Nephron progenitor cell (in vitro differentiated cells): Measurements from ENCODE around the gene RERE.
A peak's percentile ranks its signal among the peaks of the same experiment; 100 is the strongest.

Experiments used
- DNase-seq: peaks from one replicate; pipeline ENCODE4 v3.0.0; 2021
- H3K27ac Mint-ChIP-seq: 2 replicates; pipeline ENCODE4 v1.8.0; 2021; ENCODE audit warnings: mild to moderate bottlenecking, moderate library complexity, mixed read lengths
- H3K27me3 Mint-ChIP-seq: 2 replicates; pipeline ENCODE4 v1.8.0; 2021; ENCODE audit warnings: mild to moderate bottlenecking, low read depth, mixed read lengths; ENCODE audit not compliant: poor library complexity
- H3K36me3 Mint-ChIP-seq: 2 replicates; pipeline ENCODE4 v1.8.0; 2021; ENCODE audit warnings: low read depth, mixed read lengths
- H3K4me1 Mint-ChIP-seq: 2 replicates; pipeline ENCODE4 v1.8.0; 2021; ENCODE audit warnings: mixed read lengths
- H3K4me3 Mint-ChIP-seq: 2 replicates; pipeline ENCODE4 v1.8.0; 2021; ENCODE audit warnings: mild to moderate bottlenecking, moderate library complexity, mixed read lengths
- H3K9me3 Mint-ChIP-seq: 2 replicates; pipeline ENCODE4 v1.8.0; 2021; ENCODE audit warnings: mild to moderate bottlenecking, moderate library complexity, mixed read lengths
- TF ChIP-seq, protein P1 (sequence below): fragments of 200-600 bp; sonication (generic); IDR thresholded peaks from 2 replicates; pipeline ENCODE4 v1.5.0; 2021; ENCODE audit warnings: antibody characterized with exemption

The RERE gene

GRCh38 chr1:8572106-8572505 lies 245.3 kb downstream of the RERE start:
- Mint-ChIP-seq H3K27me3 (no peaks in the 10 kb centered on the region), H3K4me1 (peaks cover 13% of the 10 kb centered on the region), H3K9me3 (no peaks in the 10 kb centered on the region), H3K27ac (peak overlapping the region; percentile 45), H3K4me3 (no peak overlapping the region), H3K36me3 (peaks cover 29% of the 10 kb centered on the region)
- no peak for DNase-seq
- TF ChIP-seq, protein P1, sequence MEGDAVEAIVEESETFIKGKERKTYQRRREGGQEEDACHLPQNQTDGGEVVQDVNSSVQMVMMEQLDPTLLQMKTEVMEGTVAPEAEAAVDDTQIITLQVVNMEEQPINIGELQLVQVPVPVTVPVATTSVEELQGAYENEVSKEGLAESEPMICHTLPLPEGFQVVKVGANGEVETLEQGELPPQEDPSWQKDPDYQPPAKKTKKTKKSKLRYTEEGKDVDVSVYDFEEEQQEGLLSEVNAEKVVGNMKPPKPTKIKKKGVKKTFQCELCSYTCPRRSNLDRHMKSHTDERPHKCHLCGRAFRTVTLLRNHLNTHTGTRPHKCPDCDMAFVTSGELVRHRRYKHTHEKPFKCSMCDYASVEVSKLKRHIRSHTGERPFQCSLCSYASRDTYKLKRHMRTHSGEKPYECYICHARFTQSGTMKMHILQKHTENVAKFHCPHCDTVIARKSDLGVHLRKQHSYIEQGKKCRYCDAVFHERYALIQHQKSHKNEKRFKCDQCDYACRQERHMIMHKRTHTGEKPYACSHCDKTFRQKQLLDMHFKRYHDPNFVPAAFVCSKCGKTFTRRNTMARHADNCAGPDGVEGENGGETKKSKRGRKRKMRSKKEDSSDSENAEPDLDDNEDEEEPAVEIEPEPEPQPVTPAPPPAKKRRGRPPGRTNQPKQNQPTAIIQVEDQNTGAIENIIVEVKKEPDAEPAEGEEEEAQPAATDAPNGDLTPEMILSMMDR, result no peak

DNA sequence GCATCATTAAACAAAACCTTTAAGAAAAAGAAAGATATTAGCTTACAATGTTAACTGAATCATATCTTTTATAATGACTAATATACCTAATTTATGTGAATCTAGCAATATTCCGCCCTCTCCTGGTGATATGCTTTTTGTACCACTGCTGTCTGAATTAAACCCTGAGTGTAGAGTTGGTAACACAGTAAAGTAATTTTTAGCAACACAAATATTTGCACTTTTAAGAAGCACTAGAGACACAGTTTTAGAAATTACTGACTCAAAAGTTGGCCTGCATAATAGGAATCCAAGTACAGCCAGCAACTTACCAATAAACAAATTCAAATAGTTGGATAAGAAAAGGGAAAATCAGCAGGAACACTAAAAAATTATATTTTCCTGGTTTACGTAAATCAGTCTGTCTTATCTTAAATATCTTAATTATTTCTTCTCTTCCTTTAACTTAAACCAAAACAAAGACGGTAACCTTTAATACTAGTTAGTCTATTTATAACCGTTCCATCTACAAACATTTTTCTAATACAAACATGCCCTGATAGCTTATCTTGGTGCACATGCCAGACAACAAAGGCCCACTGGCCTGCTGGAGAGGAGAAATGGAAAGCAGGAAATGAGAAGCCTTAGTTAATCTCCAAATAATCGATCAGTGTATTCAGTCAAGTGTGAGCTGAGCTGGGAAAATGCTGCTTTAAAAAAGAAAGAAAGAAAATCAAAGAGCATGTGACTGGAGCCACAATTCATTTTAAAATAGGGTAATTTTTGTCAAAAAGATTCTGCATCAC lies 246.0 kb downstream of the RERE start:
- no peaks in the 10 kb centered on the region for H3K27me3 Mint-ChIP-seq
- peaks cover 13% of the 10 kb centered on the region for H3K4me1 Mint-ChIP-seq
- TF ChIP-seq, protein P1, result no peak
- peaks cover 31% of the 10 kb centered on the region for H3K36me3 Mint-ChIP-seq
- no peak for DNase-seq
- H3K9me3 Mint-ChIP-seq, result no peaks in the 10 kb centered on the region
- H3K4me3 Mint-ChIP-seq, result no peak overlapping the region
- H3K27ac Mint-ChIP-seq, result peak overlapping the region; percentile 73

GRCh38 chr1:8570465-8570864 lies 247.0 kb downstream of the RERE start:
- H3K9me3 Mint-ChIP-seq, result no peaks in the 10 kb centered on the region
- DNase-seq, result no peak
- peak overlapping the region; percentile 45 for H3K27ac Mint-ChIP-seq
- TF ChIP-seq, protein P1, result no peak
- H3K4me3 Mint-ChIP-seq, result no peak overlapping the region
- H3K4me1 Mint-ChIP-seq, result peaks cover 13% of the 10 kb centered on the region
- peaks cover 27% of the 10 kb centered on the region for H3K36me3 Mint-ChIP-seq
- H3K27me3 Mint-ChIP-seq, result no peaks in the 10 kb centered on the region

DNA sequence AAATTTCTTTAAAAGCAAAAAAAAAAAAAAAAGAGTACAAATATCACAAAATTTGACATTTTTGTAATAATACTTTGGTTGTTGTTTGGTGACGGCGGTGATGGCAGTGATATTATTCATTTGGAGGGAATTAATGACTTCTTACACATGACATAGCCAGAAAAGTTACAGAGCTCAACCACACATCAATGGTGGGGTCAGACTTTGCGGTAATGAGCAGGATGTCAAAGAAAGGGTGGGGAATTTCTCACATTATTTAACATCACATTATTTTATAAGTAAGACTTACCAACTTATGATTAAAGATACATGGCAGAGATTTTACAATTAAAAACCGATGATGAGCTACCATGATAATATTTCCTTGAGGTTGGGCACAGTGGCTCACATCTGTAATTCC lies 248.2 kb downstream of the RERE start:
- H3K4me3 Mint-ChIP-seq, result no peak overlapping the region
- TF ChIP-seq, protein P1, result no peak
- no peaks in the 10 kb centered on the region for H3K27me3 Mint-ChIP-seq
- no peak for DNase-seq
- H3K9me3 Mint-ChIP-seq, result no peaks in the 10 kb centered on the region
- H3K4me1 Mint-ChIP-seq, result peaks cover 21% of the 10 kb centered on the region
- H3K27ac Mint-ChIP-seq, result no peak overlapping the region
- peaks cover 27% of the 10 kb centered on the region for H3K36me3 Mint-ChIP-seq

GRCh38 chr1:8568837-8569236 lies 248.6 kb downstream of the RERE start:
- TF ChIP-seq, protein P1, result no peak
- H3K36me3 Mint-ChIP-seq, result peaks cover 27% of the 10 kb centered on the region
- no peaks in the 10 kb centered on the region for H3K27me3 Mint-ChIP-seq
- DNase-seq, result no peak
- H3K27ac Mint-ChIP-seq, result no peak overlapping the region
- H3K4me1 Mint-ChIP-seq, result peaks cover 24% of the 10 kb centered on the region
- H3K9me3 Mint-ChIP-seq, result no peaks in the 10 kb centered on the region
- H3K4me3 Mint-ChIP-seq, result no peak overlapping the region

- no peak overlapping the region for H3K4me3 Mint-ChIP-seq
- TF ChIP-seq, protein P1, result no peak
- peaks cover 35% of the 10 kb centered on the region for H3K4me1 Mint-ChIP-seq
- peak overlapping the region; percentile 48 for H3K27ac Mint-ChIP-seq
- H3K36me3 Mint-ChIP-seq, result peaks cover 27% of the 10 kb centered on the region
- H3K9me3 Mint-ChIP-seq, result no peaks in the 10 kb centered on the region
- no peaks in the 10 kb centered on the region for H3K27me3 Mint-ChIP-seq
- DNase-seq, result no peak
Observed at GRCh38 chr1:8567146-8567545, 250.3 kb downstream of the RERE start.
